VCaP (cell line): ENCODE results near the gene NDP.

Experiments used
- H3K27ac ChIP-seq: fragments of 450-650 bp; 2 replicates; pipeline ENCODE4 v1.5.1; 2017
- TF ChIP-seq, protein P1 (sequence below): fragments of 450-650 bp; conservative IDR thresholded peaks from 2 replicates; pipeline ENCODE4 v1.5.1; 2017; ENCODE audit warnings: mild to moderate bottlenecking, moderate library complexity

Gene NDP

DNA sequence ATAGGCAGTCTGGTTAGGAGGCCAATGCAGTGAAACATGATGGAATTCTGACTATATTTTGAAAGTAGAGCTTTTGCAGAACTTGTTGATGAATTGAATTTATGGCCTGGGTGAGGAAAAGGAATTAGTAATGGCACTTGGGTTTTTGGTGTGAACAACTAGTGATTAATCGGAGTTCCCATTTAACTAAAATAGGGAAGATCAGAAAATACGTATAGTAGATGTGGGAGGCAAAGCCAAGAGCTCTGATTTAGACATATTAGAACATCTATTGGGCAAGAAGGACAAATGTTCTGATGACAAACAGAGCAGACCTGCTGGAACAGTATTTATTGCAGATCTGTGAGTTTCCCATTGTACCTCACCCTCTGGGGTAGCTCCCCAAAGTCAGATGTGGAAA lies 12.3 kb upstream of the NDP start:
- TF ChIP-seq, protein P1, sequence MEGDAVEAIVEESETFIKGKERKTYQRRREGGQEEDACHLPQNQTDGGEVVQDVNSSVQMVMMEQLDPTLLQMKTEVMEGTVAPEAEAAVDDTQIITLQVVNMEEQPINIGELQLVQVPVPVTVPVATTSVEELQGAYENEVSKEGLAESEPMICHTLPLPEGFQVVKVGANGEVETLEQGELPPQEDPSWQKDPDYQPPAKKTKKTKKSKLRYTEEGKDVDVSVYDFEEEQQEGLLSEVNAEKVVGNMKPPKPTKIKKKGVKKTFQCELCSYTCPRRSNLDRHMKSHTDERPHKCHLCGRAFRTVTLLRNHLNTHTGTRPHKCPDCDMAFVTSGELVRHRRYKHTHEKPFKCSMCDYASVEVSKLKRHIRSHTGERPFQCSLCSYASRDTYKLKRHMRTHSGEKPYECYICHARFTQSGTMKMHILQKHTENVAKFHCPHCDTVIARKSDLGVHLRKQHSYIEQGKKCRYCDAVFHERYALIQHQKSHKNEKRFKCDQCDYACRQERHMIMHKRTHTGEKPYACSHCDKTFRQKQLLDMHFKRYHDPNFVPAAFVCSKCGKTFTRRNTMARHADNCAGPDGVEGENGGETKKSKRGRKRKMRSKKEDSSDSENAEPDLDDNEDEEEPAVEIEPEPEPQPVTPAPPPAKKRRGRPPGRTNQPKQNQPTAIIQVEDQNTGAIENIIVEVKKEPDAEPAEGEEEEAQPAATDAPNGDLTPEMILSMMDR = no peak
- no peak overlapping the region for H3K27ac ChIP-seq

DNA sequence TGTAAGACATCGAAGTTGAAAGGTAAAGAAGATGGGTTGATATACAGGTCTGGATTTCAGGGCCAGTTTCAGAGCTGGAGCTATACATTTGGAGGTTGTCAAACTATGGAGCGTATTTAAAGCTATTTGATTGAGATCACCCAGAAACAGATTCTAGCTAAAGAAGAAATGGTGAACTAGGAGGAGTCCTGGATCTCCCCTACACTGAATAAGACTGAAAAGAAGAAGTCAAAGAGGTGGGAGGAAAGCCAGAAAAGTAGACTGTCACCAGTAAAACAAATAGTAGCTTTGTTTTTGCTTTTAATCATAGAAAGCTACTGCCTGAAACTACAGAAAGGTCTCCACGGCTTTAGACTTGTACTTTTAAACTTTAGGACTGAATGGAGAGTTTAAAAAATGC lies 5.0 kb upstream of the NDP start:
- TF ChIP-seq, protein P1 = no peak
- H3K27ac ChIP-seq = no peak overlapping the region

DNA sequence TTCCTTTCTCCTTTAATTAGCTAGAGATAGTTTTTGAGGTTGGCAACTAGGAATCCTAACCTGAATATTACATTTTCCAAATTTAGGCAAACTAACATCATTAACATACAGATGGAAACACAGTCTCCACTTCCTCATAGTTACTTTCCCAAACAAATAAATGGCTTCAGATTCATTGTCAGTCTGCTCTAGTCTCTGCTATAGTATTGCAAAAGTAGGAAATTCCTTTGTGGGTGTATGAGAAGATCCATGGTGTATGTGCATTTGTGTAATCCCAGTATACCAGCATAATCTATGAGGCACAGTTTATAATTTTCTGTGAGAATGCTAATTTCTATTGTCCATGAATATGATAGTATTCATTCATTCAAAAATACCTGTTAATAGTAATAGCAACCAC lies 3.0 kb upstream of the NDP start:
- TF ChIP-seq, protein P1 = no peak
- no peak overlapping the region for H3K27ac ChIP-seq

DNA sequence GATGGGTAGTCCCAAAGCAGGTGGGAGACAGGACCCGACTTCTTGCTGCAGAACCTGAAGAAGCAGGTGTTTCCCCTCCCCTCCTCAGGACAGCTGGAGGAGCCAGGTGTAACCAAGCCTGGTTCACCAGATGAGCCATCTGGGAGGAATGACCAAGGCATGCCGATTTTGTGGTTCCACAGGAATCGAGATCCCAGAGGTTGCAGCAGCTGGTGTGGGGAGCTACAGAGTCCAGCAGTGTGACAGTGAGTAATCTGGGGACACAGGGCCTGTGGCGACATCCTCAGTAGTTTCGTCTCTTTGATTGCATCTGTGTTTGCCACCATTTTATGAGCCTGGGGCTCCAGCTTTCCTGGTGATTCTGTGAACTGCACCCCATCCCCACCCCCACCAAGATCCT lies 2.6 kb upstream of the NDP start:
- TF ChIP-seq, protein P1 = no peak

DNA sequence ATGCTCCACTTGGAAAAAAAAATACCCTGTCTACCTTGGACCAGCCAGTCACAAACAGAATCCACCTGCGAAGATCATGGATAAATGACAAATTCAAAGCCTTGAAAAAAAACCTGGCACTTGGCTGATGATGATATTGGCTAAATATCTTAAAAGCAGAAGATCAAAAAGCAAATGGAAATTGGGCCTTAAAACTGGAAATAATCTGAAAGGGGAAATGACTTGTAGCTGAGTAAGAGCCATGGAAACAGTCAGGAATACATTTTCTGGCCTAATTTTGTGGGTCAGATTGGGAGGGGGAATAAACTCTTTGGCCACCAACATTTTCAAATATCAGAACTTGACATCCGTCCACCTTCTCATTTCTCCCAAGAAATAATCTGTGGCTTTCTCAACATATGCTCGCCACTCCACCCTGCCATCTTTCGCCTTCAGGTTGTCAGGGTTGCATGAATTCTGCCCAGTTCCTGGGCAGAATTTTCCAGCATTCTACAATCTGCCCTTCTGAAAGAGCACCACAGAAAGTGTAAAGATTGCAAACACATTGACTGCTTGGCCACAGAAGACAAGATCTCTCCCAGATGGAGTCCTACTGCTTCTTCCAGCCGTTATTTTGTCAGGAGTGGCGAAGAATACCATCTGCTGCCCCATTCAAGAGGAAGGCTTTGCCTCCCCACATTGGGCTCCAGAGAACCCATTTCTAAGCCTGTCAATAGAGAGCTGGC lies 1.7 kb upstream of the NDP start:
- TF ChIP-seq, protein P1 = no peak
- no peak overlapping the region for H3K27ac ChIP-seq

More for the DNA sequence above, 2.6 kb upstream of the NDP start:
- no peak overlapping the region for H3K27ac ChIP-seq

DNA sequence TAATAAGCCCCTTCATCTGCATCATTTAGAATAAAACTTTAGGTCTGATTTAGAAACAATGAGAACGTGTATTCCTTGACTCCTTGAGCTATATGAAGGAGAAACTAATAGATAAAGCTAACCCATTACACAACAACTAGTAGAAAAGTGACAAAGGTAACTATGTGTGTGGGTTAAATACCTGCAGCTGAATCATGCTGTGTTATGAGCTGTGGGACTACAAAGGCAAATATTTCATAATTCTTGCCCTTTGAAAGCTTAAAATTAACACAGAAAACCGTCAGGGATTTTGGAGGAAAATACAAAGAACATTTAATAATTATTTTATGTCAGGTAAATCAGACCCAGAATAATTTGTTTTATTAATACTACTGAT lies 898 bp upstream of the NDP start:
- H3K27ac ChIP-seq = no peak overlapping the region
- TF ChIP-seq, protein P1 = no peak

DNA sequence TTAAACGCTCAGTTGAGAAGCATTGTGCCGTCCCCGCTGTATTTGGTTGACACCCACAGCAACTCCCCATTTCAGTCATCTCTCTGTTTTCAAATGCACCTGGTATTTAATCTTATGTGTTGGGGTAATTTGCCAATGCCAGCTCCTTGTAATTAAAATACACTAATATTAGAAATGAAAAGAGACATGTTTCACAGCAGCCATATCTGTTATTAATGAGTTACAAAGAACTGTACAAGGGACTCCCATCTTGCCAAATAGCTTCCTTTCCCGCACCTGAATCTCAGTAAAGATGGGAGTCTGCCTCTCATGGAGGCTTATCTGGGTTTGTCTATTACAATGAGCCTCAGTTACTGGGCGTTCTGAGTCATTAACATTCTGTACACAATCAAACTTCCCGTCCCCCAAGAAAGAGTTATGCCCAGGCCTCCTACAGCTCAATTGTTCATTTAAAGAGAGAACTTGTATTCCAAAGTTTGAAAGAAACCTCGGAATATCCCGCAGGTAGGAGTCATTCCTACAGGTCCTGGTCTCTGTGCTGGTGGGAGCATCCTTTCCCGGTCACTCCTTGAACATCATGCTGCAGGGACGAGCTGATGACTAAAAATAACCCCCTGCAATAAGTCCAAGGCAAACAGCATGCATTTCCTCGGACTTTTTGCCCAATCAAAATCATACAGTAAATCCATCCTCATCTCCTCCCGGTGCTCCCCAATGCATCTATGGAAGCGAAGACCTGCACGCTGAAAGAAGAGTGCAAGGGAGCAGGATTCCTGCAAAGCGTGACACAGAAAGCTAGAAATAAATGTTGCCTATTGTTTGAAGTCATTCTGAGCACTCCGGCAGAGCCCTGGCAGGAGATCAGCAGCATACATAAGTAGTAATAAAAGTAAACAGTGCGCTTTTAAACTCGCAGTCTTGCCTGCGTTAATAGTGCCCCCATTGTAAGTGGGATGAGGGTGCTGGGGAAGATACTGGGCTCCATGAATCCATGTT lies 926 bp downstream of the NDP start:
- TF ChIP-seq, protein P1 = no peak
- H3K27ac ChIP-seq = no peak overlapping the region
